Neural cell (in vitro differentiated cells): ENCODE measurements around the gene SH3BP5L.

Experiments used
- EP300 ChIP-seq: fragments of 450-650 bp; conservative IDR thresholded peaks from 2 replicates; pipeline ENCODE4 v1.6.1; 2014; ENCODE audit warnings: antibody characterized with exemption, mild to moderate bottlenecking, moderate library complexity; ENCODE audit not compliant: poor library complexity, severe bottlenecking
- EZH2 ChIP-seq: fragments of 200-600, 300-800 bp; shearing (Covaris generic), sonication (generic); IDR thresholded peaks from 2 replicates; pipeline ENCODE4 v1.6.1; 2014; ENCODE audit warnings: antibody characterized with exemption, low read length, borderline replicate concordance, mild to moderate bottlenecking; ENCODE audit not compliant: insufficient read depth, poor library complexity, severe bottlenecking
- POLR2AphosphoS5 ChIP-seq: IDR thresholded peaks from 2 replicates; pipeline ENCODE4 v1.6.1; 2012
- RAD21 ChIP-seq: fragments of 450-650 bp; conservative IDR thresholded peaks from 2 replicates; pipeline ENCODE4 v1.6.1; 2014; ENCODE audit warnings: antibody characterized with exemption, mild to moderate bottlenecking, moderate library complexity
- REST ChIP-seq: IDR thresholded peaks from 2 replicates; pipeline ENCODE4 v1.6.1; 2012; ENCODE audit warnings: borderline replicate concordance
- SMC3 ChIP-seq: fragments of 450-650 bp; conservative IDR thresholded peaks from 2 replicates; pipeline ENCODE4 v1.6.1; 2014; ENCODE audit warnings: antibody characterized with exemption, mild to moderate bottlenecking, moderate library complexity; ENCODE audit not compliant: poor library complexity
- TAF1 ChIP-seq: IDR thresholded peaks from 2 replicates; pipeline ENCODE4 v1.6.1; 2012; ENCODE audit warnings: low read depth
- TF ChIP-seq, protein P1 (sequence below): fragments of 450-650 bp; IDR thresholded peaks from 2 replicates; pipeline ENCODE4 v1.5.1; 2014; ENCODE audit warnings: antibody characterized with exemption, mild to moderate bottlenecking, moderate library complexity; ENCODE audit not compliant: poor library complexity, severe bottlenecking

DNA sequence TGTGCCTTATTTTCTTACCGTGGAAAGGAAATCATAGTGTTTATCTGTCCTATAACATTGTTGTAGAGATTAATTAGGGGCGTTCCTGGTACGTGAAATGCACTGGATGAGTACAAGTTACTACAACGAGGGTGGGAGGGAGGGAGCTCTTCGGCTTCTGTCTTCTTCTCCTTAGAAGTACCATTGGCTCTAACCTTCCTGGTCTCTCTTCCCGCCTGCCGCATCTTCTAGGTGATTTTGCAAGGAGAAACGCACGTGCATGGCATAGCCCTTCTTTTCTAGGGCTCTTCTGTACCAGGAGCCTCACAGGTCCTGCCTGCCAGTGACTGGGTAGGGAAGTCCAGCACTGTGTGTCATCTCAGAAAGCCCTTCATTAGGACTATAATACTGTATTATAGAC is 16.8 kb downstream of the SH3BP5L start:
- TF ChIP-seq, protein P1, sequence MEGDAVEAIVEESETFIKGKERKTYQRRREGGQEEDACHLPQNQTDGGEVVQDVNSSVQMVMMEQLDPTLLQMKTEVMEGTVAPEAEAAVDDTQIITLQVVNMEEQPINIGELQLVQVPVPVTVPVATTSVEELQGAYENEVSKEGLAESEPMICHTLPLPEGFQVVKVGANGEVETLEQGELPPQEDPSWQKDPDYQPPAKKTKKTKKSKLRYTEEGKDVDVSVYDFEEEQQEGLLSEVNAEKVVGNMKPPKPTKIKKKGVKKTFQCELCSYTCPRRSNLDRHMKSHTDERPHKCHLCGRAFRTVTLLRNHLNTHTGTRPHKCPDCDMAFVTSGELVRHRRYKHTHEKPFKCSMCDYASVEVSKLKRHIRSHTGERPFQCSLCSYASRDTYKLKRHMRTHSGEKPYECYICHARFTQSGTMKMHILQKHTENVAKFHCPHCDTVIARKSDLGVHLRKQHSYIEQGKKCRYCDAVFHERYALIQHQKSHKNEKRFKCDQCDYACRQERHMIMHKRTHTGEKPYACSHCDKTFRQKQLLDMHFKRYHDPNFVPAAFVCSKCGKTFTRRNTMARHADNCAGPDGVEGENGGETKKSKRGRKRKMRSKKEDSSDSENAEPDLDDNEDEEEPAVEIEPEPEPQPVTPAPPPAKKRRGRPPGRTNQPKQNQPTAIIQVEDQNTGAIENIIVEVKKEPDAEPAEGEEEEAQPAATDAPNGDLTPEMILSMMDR: no peak
- TF ChIP-seq EP300: no peak
- TF ChIP-seq SMC3: no peak
- TF ChIP-seq TAF1: no peak
- TF ChIP-seq POLR2AphosphoS5: no peak
- no peak for TF ChIP-seq EZH2
- no peak for TF ChIP-seq REST
- no peak for TF ChIP-seq RAD21
